Activated T-cell treated with anti-CD3 and anti-CD28 coated beads for 48 hours (primary cell): ENCODE measurements around the gene THBD.

Experiments used
- DNase-seq: peaks from one replicate; pipeline ENCODE4 v3.0.0-alpha.2; 2020; ENCODE audit warnings: low read depth

THBD gene

GRCh38 chr20:23049201-23050075 lies at the start of gene THBD:
THBD (minus strand) TSS chr20:23049672; CDS start chr20:23049504, 168 bp downstream.
- DNase-seq = no peak

- no peak for DNase-seq
Measured at GRCh38 chr20:23097636-23098580, 48.4 kb upstream of the THBD start.

GRCh38 chr20:23096986-23097520 lies 47.6 kb upstream of the THBD start:
- DNase-seq = no peak

- DNase-seq = no peak
Measured at GRCh38 chr20:23096097-23096496, 46.6 kb upstream of the THBD start.

- no peak for DNase-seq
Measured at GRCh38 chr20:23095499-23095898, 46.0 kb upstream of the THBD start.

- no peak for DNase-seq
Measured at GRCh38 chr20:23094927-23095326, 45.5 kb upstream of the THBD start.

GRCh38 chr20:23094213-23094896 lies 44.9 kb upstream of the THBD start:
- DNase-seq = no peak

GRCh38 chr20:23093613-23094012 lies 44.1 kb upstream of the THBD start:
- DNase-seq = no peak

GRCh38 chr20:23092861-23093495 lies 43.5 kb upstream of the THBD start:
- no peak for DNase-seq

- no peak for DNase-seq
Measured at GRCh38 chr20:23092384-23092756, 42.9 kb upstream of the THBD start.

GRCh38 chr20:23091721-23092383 lies 42.4 kb upstream of the THBD start:
- DNase-seq = no peak

- no peak for DNase-seq
Measured at GRCh38 chr20:23090878-23091277, 41.4 kb upstream of the THBD start.

GRCh38 chr20:23090147-23090546 lies 40.7 kb upstream of the THBD start:
- DNase-seq = no peak

- no peak for DNase-seq
Measured at GRCh38 chr20:23088866-23089265, 39.4 kb upstream of the THBD start.

- DNase-seq = no peak
Measured at GRCh38 chr20:23087587-23088251, 38.2 kb upstream of the THBD start.

- DNase-seq = no peak
Measured at GRCh38 chr20:23086931-23087411, 37.5 kb upstream of the THBD start.

GRCh38 chr20:23086056-23086566 lies 36.6 kb upstream of the THBD start, which contains the start of gene CD93:
CD93 (minus strand) TSS chr20:23086324; CDS start chr20:23086192, 132 bp downstream.
- DNase-seq = no peak

- no peak for DNase-seq
Measured at GRCh38 chr20:23085436-23086055, 36.1 kb upstream of the THBD start.

- DNase-seq = no peak
Measured at GRCh38 chr20:23084845-23085365, 35.4 kb upstream of the THBD start.
